IMR-90 (cell line): ENCODE measurements around the gene ACAN. TPM values are rescaled to one million over a fixed set of nuclear protein-coding genes. Genes with fewer than 3 reads are reported as not detected.
A peak's percentile ranks its signal among the peaks of the same experiment; 100 is the strongest.

Experiments used
- ATAC-seq: fragments of 200-7000 bp; cut with Tn5 transposase; 2 replicates; pipeline ENCODE4 v1.9.1; 2020; ENCODE audit warnings: low read depth, mild to moderate bottlenecking, moderate library complexity
- BruUV-seq: library from RNA; stranded (reverse); fragments of 400-500 nt; replicated peaks from 2 replicates; lab custom pipeline; 2021; lab: Mats Ljungman, UMichigan
- CTCF ChIA-PET: fragments of 300-600 bp; formaldehyde crosslinking; extraction: SDS; loops from one replicate; lab custom pipeline; 2021; ENCODE audit warnings: antibody characterized with exemption; lab: Yijun Ruan, JAX
- POLR2A ChIA-PET: fragments of 300-600 bp; sonication (Branson Sonifier 250); formaldehyde crosslinking; loops from one replicate; lab custom pipeline; 2022; ENCODE audit warnings: antibody characterized with exemption; ENCODE audit not compliant: unreplicated experiment; lab: Charles Lee
- DNase-seq: peaks from one replicate; pipeline ENCODE4 v3.0.0; 2013
- H2AFZ ChIP-seq: replicated peaks from 2 replicates; pipeline ENCODE3; 2013; ENCODE audit warnings: low read length, mild to moderate bottlenecking; ENCODE audit not compliant: poor library complexity
- H2AK5ac ChIP-seq: 2 replicates; pipeline ENCODE4 v1.6.1; 2013; ENCODE audit warnings: low read depth, low read length, inconsistent platforms
- H2AK9ac ChIP-seq: replicated peaks from 2 replicates; pipeline ENCODE3; 2013; ENCODE audit warnings: mild to moderate bottlenecking, low read depth, low read length, moderate library complexity; ENCODE audit not compliant: poor library complexity
- H2BK120ac ChIP-seq: 2 replicates; pipeline ENCODE4 v1.6.1; 2013; ENCODE audit warnings: low read depth, low read length, inconsistent platforms
- H2BK15ac ChIP-seq: 3 replicates; pipeline ENCODE4 v1.6.1; 2013; ENCODE audit warnings: low read depth, low read length, inconsistent platforms
- H2BK20ac ChIP-seq: 2 replicates; pipeline ENCODE4 v1.6.1; 2013; ENCODE audit warnings: low read depth, mild to moderate bottlenecking, inconsistent platforms, low read length, moderate library complexity
- H2BK5ac ChIP-seq: 2 replicates; pipeline ENCODE4 v1.6.1; 2013; ENCODE audit warnings: mild to moderate bottlenecking, low read depth, low read length, inconsistent platforms; ENCODE audit not compliant: poor library complexity, severe bottlenecking
- H3K14ac ChIP-seq: replicated peaks from 2 replicates; pipeline ENCODE4 v1.6.1; 2013; ENCODE audit warnings: low read depth, low read length, inconsistent platforms
- H3K18ac ChIP-seq: 2 replicates; pipeline ENCODE4 v1.6.1; 2013; ENCODE audit warnings: low read depth, low read length, control low read depth
- H3K23ac ChIP-seq: 2 replicates; pipeline ENCODE4 v1.6.1; 2013; ENCODE audit warnings: low read depth, low read length, inconsistent platforms
- H3K27ac ChIP-seq: 2 replicates; pipeline ENCODE4 v1.5.1; 2013; ENCODE audit warnings: mild to moderate bottlenecking, control low read depth, low read length; ENCODE audit not compliant: insufficient read depth
- H3K27me3 ChIP-seq: 2 replicates; pipeline ENCODE4 v1.6.1; 2013; ENCODE audit warnings: low read length; ENCODE audit not compliant: control insufficient read depth, insufficient read depth
- H3K36me3 ChIP-seq: 2 replicates; pipeline ENCODE4 v1.6.1; 2013; ENCODE audit warnings: low read length, mixed read lengths; ENCODE audit not compliant: control insufficient read depth, insufficient read depth
- H3K4ac ChIP-seq: 2 replicates; pipeline ENCODE4 v1.6.1; 2013; ENCODE audit warnings: low read depth, low read length, inconsistent platforms
- H3K4me1 ChIP-seq: 2 replicates; pipeline ENCODE4 v1.6.1; 2013; ENCODE audit warnings: low read length, mixed read lengths; ENCODE audit not compliant: control insufficient read depth, insufficient read depth
- H3K4me2 ChIP-seq: 2 replicates; pipeline ENCODE4 v1.6.1; 2013; ENCODE audit warnings: low read depth, mild to moderate bottlenecking, control low read depth, low read length, moderate library complexity
- H3K4me3 ChIP-seq: 2 replicates; pipeline ENCODE4 v1.5.1; 2013; ENCODE audit warnings: low read depth, mild to moderate bottlenecking, control low read depth, low read length, moderate library complexity; ENCODE audit not compliant: insufficient read depth
- H3K56ac ChIP-seq: 2 replicates; pipeline ENCODE4 v1.6.1; 2013; ENCODE audit warnings: low read length, inconsistent platforms; ENCODE audit not compliant: insufficient read depth; ENCODE audit errors: extremely low read depth
- H3K79me1 ChIP-seq, 2 experiments: 2 replicates each; pipeline ENCODE4 v1.6.1; 2013; ENCODE audit warnings: low read length in 2 of 2, inconsistent platforms in 1 of 2, low read depth in 1 of 2
- H3K9ac ChIP-seq: 2 replicates; pipeline ENCODE4 v1.6.1; 2013; ENCODE audit warnings: low read depth, low read length, control low read depth
- H3K9me1 ChIP-seq: 2 replicates; pipeline ENCODE4 v1.6.1; 2013; ENCODE audit warnings: low read length, inconsistent platforms; ENCODE audit not compliant: insufficient read depth
- H3K9me3 ChIP-seq: 2 replicates; pipeline ENCODE4 v1.6.1; 2013; ENCODE audit warnings: low read length; ENCODE audit not compliant: control insufficient read depth, insufficient read depth
- H4K20me1 ChIP-seq: 2 replicates; pipeline ENCODE4 v1.6.1; 2013; ENCODE audit warnings: low read length, inconsistent platforms; ENCODE audit not compliant: insufficient read depth
- H4K5ac ChIP-seq: 2 replicates; pipeline ENCODE4 v1.6.1; 2013; ENCODE audit warnings: mild to moderate bottlenecking, low read depth, low read length, control low read depth
- H4K8ac ChIP-seq, 2 experiments: 2 replicates each; pipeline ENCODE4 v1.6.1; 2013; ENCODE audit warnings: low read depth in 2 of 2, low read length in 2 of 2, control low read depth in 1 of 2, inconsistent platforms in 1 of 2
- H4K91ac ChIP-seq: 2 replicates; pipeline ENCODE4 v1.6.1; 2013; ENCODE audit warnings: low read depth, low read length, inconsistent platforms; ENCODE audit not compliant: insufficient read depth
- CEBPB ChIP-seq: IDR thresholded peaks from 2 replicates; pipeline ENCODE4 v1.6.1; 2012; ENCODE audit warnings: low read depth, low read length, improper control_type of control experiment
- CTCF ChIP-seq: conservative IDR thresholded peaks from 2 replicates; pipeline ENCODE4 v1.5.1; 2012; ENCODE audit warnings: mild to moderate bottlenecking, low read depth, low read length, improper control_type of control experiment
- POLR2A ChIP-seq: IDR thresholded peaks from 2 replicates; pipeline ENCODE4 v1.6.1; 2012; ENCODE audit warnings: mild to moderate bottlenecking, low read depth, low read length
- RFX5 ChIP-seq: IDR thresholded peaks from 2 replicates; pipeline ENCODE4 v1.8.0; 2012; ENCODE audit warnings: low read depth, mild to moderate bottlenecking, low read length, moderate library complexity
- SMC3 ChIP-seq: fragments of 150-350 bp; IDR thresholded peaks from 2 replicates; pipeline ENCODE4 v1.6.1; 2016; ENCODE audit warnings: low read depth, mild to moderate bottlenecking, antibody characterized with exemption, low read length, moderate library complexity
- WGBS, 2 experiments: methylation state at CpG; one replicate each; pipeline versions ENCODE4 v1.1.5 to v1.1.7; 2013; ENCODE audit warnings: missing lambda C conversion rate in 2 of 2; ENCODE audit not compliant: insufficient read length in 1 of 2; ENCODE audit errors: extremely low coverage in 2 of 2; 5-methylcytosine and 5-hydroxymethylcytosine counted together
- dilution Hi-C: fragments of 300-500 bp; cut with HindIII; formaldehyde crosslinking; loops from one replicate; pipeline ENCODE4 v1.14.3; 2018; ENCODE audit warnings: low sequenced_read_pairs; ENCODE audit not compliant: unreplicated experiment
- in situ Hi-C: fragments of 300-500 bp; cut with MboI; formaldehyde crosslinking; loops from 3 replicates; pipeline ENCODE4 v1.14.3; 2019; ENCODE audit warnings: low sequenced_read_pairs, inconsistent platforms, mixed read lengths
- intact Hi-C: fragments of 100-400 bp; cut with micrococcal nuclease; formaldehyde crosslinking; loops from 2 replicates; pipeline ENCODE4 v1.10.0; 2022
- polyA plus RNA-seq, 3 experiments: library from polyadenylated mRNA; depleted of rRNA; stranded (reverse); fragments of >200 nt; gene quantifications; 2 replicates each; pipeline ENCODE4 v1.2.3, GENCODE V29; 2012; ENCODE audit warnings: low replicate concordance in 1 of 3
- total RNA-seq: library from RNA; depleted of rRNA; stranded (reverse); fragments of >200 nt; gene quantifications from 2 replicates; pipeline ENCODE4 v1.2.3, GENCODE V29; 2012

ACAN gene
- total and polyA plus RNA-seq, 2 of the 4 experiments (the other 2 are of a cell fraction): 0.54 to 0.96 TPM

DNA sequence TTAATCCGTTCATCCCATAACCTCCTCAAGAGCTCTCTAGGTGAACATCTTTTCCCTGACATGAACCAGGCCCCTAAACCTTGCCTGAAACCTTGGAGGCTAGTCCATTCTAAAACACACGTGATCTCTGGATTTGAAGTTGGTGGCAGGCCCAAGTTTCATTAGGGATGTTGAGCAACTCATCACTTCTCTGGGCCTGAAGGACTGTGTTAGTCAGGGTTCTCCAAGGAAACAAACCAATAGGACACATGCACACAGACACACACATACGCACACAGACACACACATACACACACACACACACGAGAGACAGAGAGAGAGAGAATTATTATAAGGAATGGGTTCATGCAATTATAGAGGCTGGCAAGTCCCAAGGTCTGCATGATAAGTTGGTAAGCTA lies 31.9 kb downstream of the ACAN start:
- H2BK20ac ChIP-seq: no peak overlapping the region
- no peaks in the 10 kb centered on the region for H3K9me3 ChIP-seq
- H4K5ac ChIP-seq: no peak overlapping the region
- H3K4me2 ChIP-seq: no peak overlapping the region
- no peak overlapping the region for H2BK15ac ChIP-seq
- ChIA-PET POLR2A (no interaction called here), CTCF (interaction anchor here (0.7 to 1.4 kb wide), 2 partner anchors 178 to 181 kb away, joined by 3 to 16 read pairs; no protein-coding TSS in a partner anchor)
- no peaks in the 10 kb centered on the region for H3K36me3 ChIP-seq
- no peak overlapping the region for H2AK5ac ChIP-seq
- H3K23ac ChIP-seq: no peak overlapping the region
- H4K91ac ChIP-seq: no peak overlapping the region
- H2BK5ac ChIP-seq: no peak overlapping the region
- dilution Hi-C loops (no loop called here), intact Hi-C loops (loop anchor here (2.0 kb wide), 1 partner anchor 358 kb away; no protein-coding TSS in a partner anchor), in situ Hi-C loops (loop anchor here (25.0 kb wide), 2 partner anchors 173 to 348 kb away; no protein-coding TSS in a partner anchor)
- no peaks in the 10 kb centered on the region for H3K79me1 ChIP-seq
- H3K14ac ChIP-seq: no peak overlapping the region
- no peak overlapping the region for H3K27ac ChIP-seq
- H4K8ac ChIP-seq: no peak overlapping the region
- H3K18ac ChIP-seq: no peak overlapping the region
- DNase-seq: peak; percentile 10
- no peak overlapping the region for H3K9ac ChIP-seq
- no peaks in the 10 kb centered on the region; the same call in 1 of the 2 replicates for H3K27me3 ChIP-seq
- ATAC-seq: no peak
- no peaks in the 10 kb centered on the region for H3K9me1 ChIP-seq
- no peak overlapping the region for H2AK9ac ChIP-seq
- 100% methylated on average over 1 of the region's 4 CpGs; no CpG with 5 or more reads in 1 of the 2 experiments for WGBS, 2 experiments
- no peak for TF ChIP-seq CTCF
- no peak for TF ChIP-seq SMC3
- TF ChIP-seq CEBPB: peak; percentile 31; the same call in 1 of the 2 replicates
- no peak for TF ChIP-seq POLR2A
- no peak for TF ChIP-seq RFX5
- no peak overlapping the region for H2BK120ac ChIP-seq
- H4K20me1 ChIP-seq: no peaks in the 10 kb centered on the region
- no peak overlapping the region for H2AFZ ChIP-seq
- no TSS peak for BruUV-seq
- H3K4ac ChIP-seq: no peak overlapping the region
- H3K4me1 ChIP-seq: peaks cover 5% of the 10 kb centered on the region; the same call in 1 of the 2 replicates
- H3K56ac ChIP-seq: no peak overlapping the region
- no peak overlapping the region for H3K4me3 ChIP-seq
